HepG2 (cell line): Measurements from ENCODE around the gene SERTAD2. TPM values are rescaled to one million over a fixed set of nuclear protein-coding genes. Genes with fewer than 3 reads are reported as not detected.

Source experiments
- ARID2 ChIP-seq: sonication (generic); formaldehyde crosslinking; IDR thresholded peaks from 2 replicates; pipeline ENCODE4 v1.8.1; 2022; ENCODE audit warnings: mild to moderate bottlenecking, missing genetic modification reagents, borderline replicate concordance
- BORCS8-MEF2B ChIP-seq: sonication (generic); formaldehyde crosslinking; IDR thresholded peaks from 2 replicates; pipeline ENCODE4 v1.8.0; 2022; ENCODE audit warnings: mild to moderate bottlenecking, missing genetic modification reagents
- CENPT ChIP-seq: sonication (generic); formaldehyde crosslinking; IDR thresholded peaks from 2 replicates; pipeline ENCODE4 v1.8.0; 2022; ENCODE audit warnings: low read depth, mild to moderate bottlenecking, moderate library complexity, missing genetic modification reagents
- CREM ChIP-seq, 2 experiments: sonication (generic) in 1 of 2; formaldehyde crosslinking in 1 of 2; IDR thresholded peaks; 2 replicates each; pipeline versions ENCODE4 v1.4.0 to v1.6.1; 2016 to 2020; ENCODE audit warnings: antibody characterized with exemption in 1 of 2, mild to moderate bottlenecking in 1 of 2, missing genetic modification reagents in 1 of 2
- GABPB1 ChIP-seq: IDR thresholded peaks from 2 replicates; pipeline ENCODE4 v1.6.1; 2016; ENCODE audit warnings: mild to moderate bottlenecking, missing genetic modification reagents, moderate library complexity, missing compliant biosample characterization
- KLF16 ChIP-seq, 2 experiments: sonication (generic) in 1 of 2; formaldehyde crosslinking in 1 of 2; IDR thresholded peaks; 2 replicates each; pipeline versions ENCODE4 v1.6.1 to v1.8.0; 2016 to 2023; ENCODE audit warnings: missing genetic modification reagents in 2 of 2, missing compliant biosample characterization in 1 of 2
- KMT2B ChIP-seq: IDR thresholded peaks from 2 replicates; pipeline ENCODE4 v1.6.1; 2016; ENCODE audit warnings: missing genetic modification reagents, missing compliant biosample characterization
- MED13 ChIP-seq: sonication (generic); formaldehyde crosslinking; IDR thresholded peaks from 2 replicates; pipeline ENCODE4 v1.5.0; 2020; ENCODE audit warnings: missing genetic modification reagents
- MYNN ChIP-seq: sonication (generic); formaldehyde crosslinking; IDR thresholded peaks from 2 replicates; pipeline ENCODE4 v1.4.0; 2020; ENCODE audit warnings: mild to moderate bottlenecking, low read depth, missing genetic modification reagents
- PRMT3 ChIP-seq: sonication (generic); formaldehyde crosslinking; IDR thresholded peaks from 2 replicates; pipeline ENCODE4 v1.8.1; 2022; ENCODE audit warnings: low read depth, mild to moderate bottlenecking, moderate library complexity, missing genetic modification reagents, borderline replicate concordance
- PRPF4 ChIP-seq: fragments of 200-400 bp; formaldehyde crosslinking; IDR thresholded peaks from 2 replicates; pipeline ENCODE4 v1.6.1; 2016; ENCODE audit warnings: low read length, low read depth; ENCODE audit not compliant: poor library complexity, severe bottlenecking
- SIN3B ChIP-seq: fragments of 150-350 bp; IDR thresholded peaks from 2 replicates; pipeline ENCODE4 v1.6.1; 2014; ENCODE audit warnings: low read length
- TBX3 ChIP-seq: fragments of 450-650 bp; IDR thresholded peaks from 2 replicates; pipeline ENCODE4 v1.6.1; 2017; ENCODE audit warnings: antibody characterized with exemption, mild to moderate bottlenecking, inconsistent platforms, borderline replicate concordance
- ZMYM4 ChIP-seq: sonication (generic); formaldehyde crosslinking; IDR thresholded peaks from 2 replicates; pipeline ENCODE4 v1.8.1; 2023; ENCODE audit warnings: mild to moderate bottlenecking, missing genetic modification reagents
- ZNF143 ChIP-seq: sonication (generic); formaldehyde crosslinking; IDR thresholded peaks from 2 replicates; pipeline ENCODE4 v1.4.0; 2020; ENCODE audit warnings: missing genetic modification reagents
- ZNF616 ChIP-seq: sonication (generic); formaldehyde crosslinking; IDR thresholded peaks from 2 replicates; pipeline ENCODE4 v1.5.0; 2020; ENCODE audit warnings: low read depth, mild to moderate bottlenecking, missing genetic modification reagents
- ZNF772 ChIP-seq: sonication (generic); formaldehyde crosslinking; IDR thresholded peaks from 2 replicates; pipeline ENCODE4 v1.5.0; 2020; ENCODE audit warnings: mild to moderate bottlenecking, missing genetic modification reagents
- ZNF773 ChIP-seq: sonication (generic); formaldehyde crosslinking; IDR thresholded peaks from 2 replicates; pipeline ENCODE4 v1.4.0; 2020; ENCODE audit warnings: missing genetic modification reagents, borderline replicate concordance
- ZNF788 ChIP-seq: sonication (generic); formaldehyde crosslinking; IDR thresholded peaks from 2 replicates; pipeline ENCODE4 v1.5.0; 2020; ENCODE audit warnings: mild to moderate bottlenecking, missing genetic modification reagents, borderline replicate concordance
- polyA plus RNA-seq, 8 experiments: library from polyadenylated mRNA; depleted of rRNA in 3 of 8; stranded (reverse) in 7 of 8; unstranded in 1 of 8; fragments of >200 nt; fragmentation: Illumina TruSeq in 4 of 8; extraction: Trizol in 4 of 8; gene quantifications; 2 replicates each; pipeline versions ENCODE4 v1.2.1 to v1.2.3, GENCODE V29; 2011 to 2016; ENCODE audit warnings: low read depth in 4 of 8, missing spikeins in 1 of 8, mixed read lengths in 1 of 8; ENCODE audit not compliant: insufficient read depth in 1 of 8
- total RNA-seq, 5 experiments: library from RNA; depleted of rRNA; stranded (reverse); fragments of >200 nt; fragmentation: Illumina TruSeq; extraction: Trizol; gene quantifications; 2 replicates each; pipeline ENCODE4 v1.2.3, GENCODE V29; 2016; ENCODE audit warnings: low read depth in 1 of 5
- TF ChIP-seq, protein P1 (sequence below): sonication (generic); formaldehyde crosslinking; IDR thresholded peaks from 2 replicates; pipeline ENCODE4 v1.8.0; 2022; ENCODE audit warnings: missing genetic modification reagents, low read depth, mild to moderate bottlenecking, borderline replicate concordance
- TF ChIP-seq, protein P2 (sequence below): IDR thresholded peaks from 2 replicates; pipeline ENCODE4 v1.6.1; 2016
- TF ChIP-seq, protein P3 (sequence below): sonication (generic); formaldehyde crosslinking; IDR thresholded peaks from 2 replicates; pipeline ENCODE4 v1.8.0; 2022; ENCODE audit warnings: missing genetic modification reagents, mild to moderate bottlenecking, borderline replicate concordance
- TF ChIP-seq, protein P4 (sequence below): sonication (generic); formaldehyde crosslinking; IDR thresholded peaks from 2 replicates; pipeline ENCODE4 v1.4.0; 2020; ENCODE audit warnings: missing genetic modification reagents

Gene SERTAD2
- total and polyA plus RNA-seq, 2 of the 13 experiments (the other 11 are each of a cell fraction or from before 2014, with no cell fraction given): 6.7 to 22.6 TPM

DNA sequence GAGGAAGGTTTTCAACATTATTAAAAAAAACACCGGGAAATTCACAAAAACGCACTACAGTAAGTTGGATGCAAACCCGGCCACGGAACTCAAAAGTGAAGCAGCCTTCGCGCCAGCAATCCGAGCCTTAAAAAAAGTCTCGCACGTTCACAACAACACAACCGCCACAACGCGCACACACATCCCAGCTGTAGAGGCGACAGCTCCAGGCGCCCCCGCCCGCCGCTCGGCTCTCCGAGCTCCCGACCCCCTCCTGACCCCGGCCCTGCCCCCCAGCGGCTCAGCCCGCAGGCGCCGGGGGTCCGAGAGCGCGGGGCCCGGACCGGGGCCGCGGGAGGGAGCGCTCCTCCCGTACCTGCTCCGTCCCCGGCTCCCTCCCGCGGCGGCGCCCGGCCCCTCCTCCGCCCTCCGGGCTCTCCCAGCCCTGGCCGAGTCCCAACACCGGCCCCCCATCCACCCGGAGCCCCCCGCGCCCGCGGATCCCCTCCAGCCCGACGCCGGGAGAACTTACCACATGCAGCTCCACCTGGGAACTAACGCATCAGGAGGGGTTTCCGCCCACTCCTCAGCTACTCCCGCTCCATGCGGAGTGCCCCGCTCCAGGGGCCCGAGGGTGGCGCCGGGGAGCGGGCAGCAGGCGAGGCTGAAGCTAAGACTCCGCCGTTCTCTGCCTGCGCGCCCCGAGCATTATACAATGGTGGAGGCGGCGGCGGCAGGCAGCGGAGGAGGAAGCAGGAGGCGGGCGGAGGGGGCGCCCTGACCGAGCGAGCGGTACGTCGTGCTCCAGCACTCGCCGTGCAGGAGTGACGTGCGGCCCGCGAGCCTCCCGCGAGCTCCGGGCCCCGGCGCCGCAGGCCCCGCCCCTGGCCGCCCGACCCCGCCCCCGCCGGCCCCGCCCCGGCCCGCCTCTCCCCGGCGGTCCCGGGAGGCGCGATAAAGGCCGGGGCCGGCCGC, at the start of gene SERTAD2 (continued):
- TF ChIP-seq CREM (IDR thresholded peaks at IDR 0.05): no peak
- TF ChIP-seq CREM (CRISPR knock-in tag; IDR thresholded peaks at IDR 0.05): no peak
- peak; percentile 12; the same call in 1 of the 2 replicates for TF ChIP-seq ZNF143
- TF ChIP-seq ARID2 (CRISPR knock-in tag): 0 out of 2 replicates have a peak, but pooled peaks have one; percentile 46
- peak; percentile 47; the same call in 1 of the 2 replicates for TF ChIP-seq ZMYM4 (CRISPR knock-in tag)
- peak; percentile 74; the same call in 1 of the 2 replicates for TF ChIP-seq ZNF788 (CRISPR knock-in tag)
- TF ChIP-seq KMT2B: peak; percentile 9; the same call in 1 of the 2 replicates
- TF ChIP-seq CENPT (CRISPR knock-in tag): no peak
- TF ChIP-seq, protein P1, sequence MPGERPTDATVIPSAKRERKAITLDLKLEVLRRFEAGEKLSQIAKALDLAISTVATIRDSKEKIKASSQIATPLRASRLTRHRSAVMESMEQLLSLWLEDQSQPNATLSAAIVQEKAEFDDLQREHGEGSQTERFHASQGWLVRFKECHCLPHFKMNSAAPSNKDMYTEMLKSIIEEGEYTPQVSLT: no peak; the same call in 1 of the 2 replicates
- peak; percentile 73 for TF ChIP-seq GABPB1
- TF ChIP-seq, protein P2, sequence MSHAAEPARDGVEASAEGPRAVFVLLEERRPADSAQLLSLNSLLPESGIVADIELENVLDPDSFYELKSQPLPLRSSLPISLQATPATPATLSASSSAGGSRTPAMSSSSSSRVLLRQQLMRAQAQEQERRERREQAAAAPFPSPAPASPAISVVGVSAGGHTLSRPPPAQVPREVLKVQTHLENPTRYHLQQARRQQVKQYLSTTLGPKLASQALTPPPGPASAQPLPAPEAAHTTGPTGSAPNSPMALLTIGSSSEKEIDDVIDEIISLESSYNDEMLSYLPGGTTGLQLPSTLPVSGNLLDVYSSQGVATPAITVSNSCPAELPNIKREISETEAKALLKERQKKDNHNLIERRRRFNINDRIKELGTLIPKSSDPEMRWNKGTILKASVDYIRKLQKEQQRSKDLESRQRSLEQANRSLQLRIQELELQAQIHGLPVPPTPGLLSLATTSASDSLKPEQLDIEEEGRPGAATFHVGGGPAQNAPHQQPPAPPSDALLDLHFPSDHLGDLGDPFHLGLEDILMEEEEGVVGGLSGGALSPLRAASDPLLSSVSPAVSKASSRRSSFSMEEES: 0 out of 2 replicates have a peak, but pooled peaks have one; percentile 6
- TF ChIP-seq SIN3B: no peak
- 0 out of 2 replicates have a peak, but pooled peaks have one; percentile 35 for TF ChIP-seq ZNF773
- peak; percentile 72; the same call in 1 of the 2 replicates for TF ChIP-seq PRMT3 (CRISPR knock-in tag)
- peak; percentile 92 for TF ChIP-seq ZNF772
- TF ChIP-seq, protein P3, sequence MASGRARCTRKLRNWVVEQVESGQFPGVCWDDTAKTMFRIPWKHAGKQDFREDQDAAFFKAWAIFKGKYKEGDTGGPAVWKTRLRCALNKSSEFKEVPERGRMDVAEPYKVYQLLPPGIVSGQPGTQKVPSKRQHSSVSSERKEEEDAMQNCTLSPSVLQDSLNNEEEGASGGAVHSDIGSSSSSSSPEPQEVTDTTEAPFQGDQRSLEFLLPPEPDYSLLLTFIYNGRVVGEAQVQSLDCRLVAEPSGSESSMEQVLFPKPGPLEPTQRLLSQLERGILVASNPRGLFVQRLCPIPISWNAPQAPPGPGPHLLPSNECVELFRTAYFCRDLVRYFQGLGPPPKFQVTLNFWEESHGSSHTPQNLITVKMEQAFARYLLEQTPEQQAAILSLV: no peak; the same call in 1 of the 2 replicates
- TF ChIP-seq PRPF4: no peak
- peak; percentile 57; the same call in 1 of the 2 replicates for TF ChIP-seq BORCS8-MEF2B
- TF ChIP-seq MYNN: 0 out of 2 replicates have a peak, but pooled peaks have one; percentile 3
- no peak for TF ChIP-seq MED13 (CRISPR knock-in tag)
- TF ChIP-seq, protein P4, sequence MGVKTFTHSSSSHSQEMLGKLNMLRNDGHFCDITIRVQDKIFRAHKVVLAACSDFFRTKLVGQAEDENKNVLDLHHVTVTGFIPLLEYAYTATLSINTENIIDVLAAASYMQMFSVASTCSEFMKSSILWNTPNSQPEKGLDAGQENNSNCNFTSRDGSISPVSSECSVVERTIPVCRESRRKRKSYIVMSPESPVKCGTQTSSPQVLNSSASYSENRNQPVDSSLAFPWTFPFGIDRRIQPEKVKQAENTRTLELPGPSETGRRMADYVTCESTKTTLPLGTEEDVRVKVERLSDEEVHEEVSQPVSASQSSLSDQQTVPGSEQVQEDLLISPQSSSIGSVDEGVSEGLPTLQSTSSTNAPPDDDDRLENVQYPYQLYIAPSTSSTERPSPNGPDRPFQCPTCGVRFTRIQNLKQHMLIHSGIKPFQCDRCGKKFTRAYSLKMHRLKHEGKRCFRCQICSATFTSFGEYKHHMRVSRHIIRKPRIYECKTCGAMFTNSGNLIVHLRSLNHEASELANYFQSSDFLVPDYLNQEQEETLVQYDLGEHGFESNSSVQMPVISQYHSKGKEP (CRISPR knock-in tag): no peak; the same call in 1 of the 2 replicates
- TF ChIP-seq ZNF616 (CRISPR knock-in tag): peak; percentile 86; the same call in 1 of the 2 replicates
- TF ChIP-seq TBX3: no peak
- TF ChIP-seq KLF16 (CRISPR knock-in tag; IDR thresholded peaks at IDR 0.05): 0 out of 4 replicates have a peak, but pooled peaks of 1 of the 2 experiments have one; percentile 25
